Measurements from ENCODE around the gene WNT7A.

WNT7A gene

GRCh38 chr3:13892304-13892703 is 12.4 kb upstream of the WNT7A start:
- Histone ChIP-seq H3K36me3 (ENCODE audit: control insufficient read depth, insufficient read depth, low read length) (no peaks in the 10 kb centered on the region), H3K9me3 (ENCODE audit: control insufficient read depth, low read length) (no peaks in the 10 kb centered on the region), H3K4me1 (ENCODE audit: control insufficient read depth, insufficient read depth, low read length) (peaks cover 12% of the 10 kb centered on the region), H3K9ac (ENCODE audit: low read length) (no peak overlapping the region), H3K4me3 (ENCODE audit: low read length) (no peak overlapping the region), H3K27me3 (ENCODE audit: control insufficient read depth, insufficient read depth, low read length) (no peaks in the 10 kb centered on the region)

DNA sequence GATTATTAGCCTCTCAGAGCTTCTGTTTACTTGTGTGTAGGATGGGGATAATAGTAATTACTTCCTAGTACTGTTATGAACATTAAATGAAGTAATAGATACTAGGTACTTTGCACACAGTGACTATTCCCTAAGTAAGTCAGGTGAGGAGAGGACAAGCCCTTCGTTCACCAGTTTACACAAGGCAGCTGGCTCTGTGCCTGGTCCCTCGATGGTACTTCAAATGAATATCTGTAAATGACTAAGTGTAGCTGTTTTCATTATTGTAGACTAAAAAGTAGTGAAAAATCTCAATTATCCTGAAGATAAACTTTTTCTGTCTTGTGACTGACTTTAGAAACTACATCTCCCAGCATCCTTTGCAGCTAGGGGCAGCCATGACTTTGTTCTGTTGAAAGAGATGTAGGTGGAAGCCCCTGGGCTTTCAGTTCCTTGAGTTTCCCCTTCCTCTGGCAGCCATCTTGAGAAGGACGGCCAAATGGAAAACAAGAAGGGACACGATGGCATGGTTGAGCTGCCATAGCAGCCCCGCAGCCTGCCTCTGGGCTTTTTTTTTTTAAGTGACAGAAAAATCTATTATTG is 11.7 kb upstream of the WNT7A start:
- peaks cover 12% of the 10 kb centered on the region for H3K4me1 ChIP-seq (ENCODE audit: control insufficient read depth, insufficient read depth, low read length)
- H3K36me3 ChIP-seq (ENCODE audit: control insufficient read depth, insufficient read depth, low read length), result no peaks in the 10 kb centered on the region
- H3K27me3 ChIP-seq (ENCODE audit: control insufficient read depth, insufficient read depth, low read length), result no peaks in the 10 kb centered on the region
- no peak overlapping the region for H3K4me3 ChIP-seq (ENCODE audit: low read length)
- no peak overlapping the region for H3K9ac ChIP-seq (ENCODE audit: low read length)
- no peaks in the 10 kb centered on the region for H3K9me3 ChIP-seq (ENCODE audit: control insufficient read depth, low read length)

DNA sequence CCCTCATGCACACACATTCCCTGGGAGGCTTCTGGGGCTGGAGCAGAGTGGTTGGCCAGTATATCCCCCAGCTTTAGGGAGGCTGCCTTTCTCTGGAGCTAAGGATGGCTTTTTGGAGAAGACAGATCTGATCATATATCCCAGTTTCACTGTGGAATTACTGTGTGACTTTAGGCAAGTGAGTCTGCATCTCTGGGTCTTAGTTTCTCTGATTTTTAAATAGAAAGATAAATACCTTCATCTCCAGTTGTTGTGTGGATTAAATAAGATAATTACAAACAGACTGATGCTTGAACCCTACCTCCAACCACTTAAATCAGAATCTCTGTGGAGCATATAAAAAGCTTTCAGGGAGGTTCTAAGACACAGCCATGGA is 11.1 kb upstream of the WNT7A start:
- no peak overlapping the region for H3K9ac ChIP-seq (ENCODE audit: low read length)
- no peaks in the 10 kb centered on the region for H3K9me3 ChIP-seq (ENCODE audit: control insufficient read depth, low read length)
- H3K4me1 ChIP-seq (ENCODE audit: control insufficient read depth, insufficient read depth, low read length), result peaks cover 7% of the 10 kb centered on the region
- H3K27me3 ChIP-seq (ENCODE audit: control insufficient read depth, insufficient read depth, low read length), result no peaks in the 10 kb centered on the region
- no peaks in the 10 kb centered on the region for H3K36me3 ChIP-seq (ENCODE audit: control insufficient read depth, insufficient read depth, low read length)
- no peak overlapping the region for H3K4me3 ChIP-seq (ENCODE audit: low read length)

- no peak overlapping the region for H3K4me3 ChIP-seq (ENCODE audit: low read length)
- no peaks in the 10 kb centered on the region for H3K27me3 ChIP-seq (ENCODE audit: control insufficient read depth, insufficient read depth, low read length)
- H3K4me1 ChIP-seq (ENCODE audit: control insufficient read depth, insufficient read depth, low read length), result peaks cover 4% of the 10 kb centered on the region
- no peak overlapping the region for H3K9ac ChIP-seq (ENCODE audit: low read length)
- H3K9me3 ChIP-seq (ENCODE audit: control insufficient read depth, low read length), result no peaks in the 10 kb centered on the region
- H3K36me3 ChIP-seq (ENCODE audit: control insufficient read depth, insufficient read depth, low read length), result no peaks in the 10 kb centered on the region
Measured at GRCh38 chr3:13890377-13891016, 10.6 kb upstream of the WNT7A start.

DNA sequence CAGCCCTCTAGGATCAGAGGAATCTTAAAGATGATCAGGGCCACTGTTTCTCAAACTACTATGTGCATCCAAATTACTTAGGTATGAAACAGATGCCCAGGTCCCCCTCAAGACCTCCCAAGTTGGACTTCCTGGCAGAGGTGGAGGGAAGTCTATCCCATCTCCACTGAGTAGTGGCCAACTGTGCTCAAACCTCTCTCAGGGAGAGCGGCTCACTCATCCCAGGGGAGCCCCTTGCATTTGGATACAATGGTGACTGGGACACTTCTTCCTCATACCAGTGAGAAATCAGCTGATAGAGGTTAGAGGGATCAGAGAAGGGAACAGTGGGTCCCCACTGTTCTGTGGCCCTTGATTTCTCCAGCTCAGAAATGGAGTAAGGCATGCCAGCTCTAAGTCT is 8.7 kb upstream of the WNT7A start:
- Histone ChIP-seq H3K4me3 (ENCODE audit: low read length) (no peak overlapping the region), H3K27me3 (ENCODE audit: control insufficient read depth, insufficient read depth, low read length) (peaks cover 2% of the 10 kb centered on the region), H3K4me1 (ENCODE audit: control insufficient read depth, insufficient read depth, low read length) (no peaks in the 10 kb centered on the region), H3K9me3 (ENCODE audit: control insufficient read depth, low read length) (no peaks in the 10 kb centered on the region), H3K9ac (ENCODE audit: low read length) (no peak overlapping the region), H3K36me3 (ENCODE audit: control insufficient read depth, insufficient read depth, low read length) (no peaks in the 10 kb centered on the region)

DNA sequence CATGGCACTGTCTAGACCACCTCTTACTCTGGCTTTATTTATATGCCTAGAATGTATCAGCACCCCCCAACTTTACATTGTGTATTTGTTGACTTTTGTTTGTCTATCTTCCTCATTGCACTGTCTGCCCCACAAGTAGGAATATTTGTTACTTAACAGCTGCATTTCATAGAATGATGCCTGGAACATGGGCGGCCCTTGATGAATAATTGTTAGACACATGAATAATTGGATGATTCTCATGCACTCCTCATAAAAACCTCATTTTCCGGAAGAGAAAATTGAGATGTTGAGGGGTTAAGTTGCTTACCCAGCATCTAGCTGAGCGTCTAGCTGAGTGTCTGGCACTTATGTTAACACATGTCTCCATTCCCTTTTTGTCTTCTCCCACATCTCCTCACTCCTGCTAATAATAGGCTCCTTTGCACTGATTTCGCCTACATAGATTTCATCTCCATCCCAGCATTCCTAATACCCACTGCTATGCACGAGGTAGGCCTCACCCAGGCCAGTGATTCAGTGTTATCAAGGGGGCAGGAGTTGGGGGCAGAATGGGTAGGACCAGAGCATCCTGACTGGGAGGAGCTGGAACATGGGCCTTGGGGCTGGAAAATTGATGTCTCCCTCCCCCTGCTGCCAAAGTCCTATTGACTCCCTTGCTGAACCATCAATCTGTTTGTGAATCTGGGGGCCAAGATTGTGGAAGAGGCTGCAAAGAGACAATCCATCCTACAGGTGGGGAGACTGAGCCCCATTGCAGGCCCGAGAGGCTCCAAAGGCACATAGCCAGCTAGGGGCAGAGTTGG is 7.8 kb upstream of the WNT7A start:
- H3K4me1 ChIP-seq (ENCODE audit: control insufficient read depth, insufficient read depth, low read length), result no peaks in the 10 kb centered on the region
- H3K9ac ChIP-seq (ENCODE audit: low read length), result no peak overlapping the region
- H3K9me3 ChIP-seq (ENCODE audit: control insufficient read depth, low read length), result no peaks in the 10 kb centered on the region
- no peaks in the 10 kb centered on the region for H3K36me3 ChIP-seq (ENCODE audit: control insufficient read depth, insufficient read depth, low read length)
- H3K4me3 ChIP-seq (ENCODE audit: low read length), result no peak overlapping the region
- peaks cover 11% of the 10 kb centered on the region for H3K27me3 ChIP-seq (ENCODE audit: control insufficient read depth, insufficient read depth, low read length)

GRCh38 chr3:13886593-13887129 is 6.8 kb upstream of the WNT7A start:
- Histone ChIP-seq H3K4me3 (ENCODE audit: low read length) (no peak overlapping the region), H3K27me3 (ENCODE audit: control insufficient read depth, insufficient read depth, low read length) (peaks cover 20% of the 10 kb centered on the region), H3K4me1 (ENCODE audit: control insufficient read depth, insufficient read depth, low read length) (no peaks in the 10 kb centered on the region), H3K9ac (ENCODE audit: low read length) (no peak overlapping the region), H3K9me3 (ENCODE audit: control insufficient read depth, low read length) (no peaks in the 10 kb centered on the region), H3K36me3 (ENCODE audit: control insufficient read depth, insufficient read depth, low read length) (no peaks in the 10 kb centered on the region)

- Histone ChIP-seq H3K9me3 (ENCODE audit: control insufficient read depth, low read length) (no peaks in the 10 kb centered on the region), H3K27me3 (ENCODE audit: control insufficient read depth, insufficient read depth, low read length) (peaks cover 30% of the 10 kb centered on the region), H3K36me3 (ENCODE audit: control insufficient read depth, insufficient read depth, low read length) (no peaks in the 10 kb centered on the region), H3K9ac (ENCODE audit: low read length) (no peak overlapping the region), H3K4me1 (ENCODE audit: control insufficient read depth, insufficient read depth, low read length) (no peaks in the 10 kb centered on the region), H3K4me3 (ENCODE audit: low read length) (no peak overlapping the region)
Measured at GRCh38 chr3:13885704-13886010, 5.8 kb upstream of the WNT7A start.

GRCh38 chr3:13884851-13885703 is 5.2 kb upstream of the WNT7A start:
- Histone ChIP-seq H3K9me3 (ENCODE audit: control insufficient read depth, low read length) (no peaks in the 10 kb centered on the region), H3K36me3 (ENCODE audit: control insufficient read depth, insufficient read depth, low read length) (no peaks in the 10 kb centered on the region), H3K9ac (ENCODE audit: low read length) (no peak overlapping the region), H3K4me1 (ENCODE audit: control insufficient read depth, insufficient read depth, low read length) (no peaks in the 10 kb centered on the region), H3K27me3 (ENCODE audit: control insufficient read depth, insufficient read depth, low read length) (peaks cover 36% of the 10 kb centered on the region), H3K4me3 (ENCODE audit: low read length) (no peak overlapping the region)

DNA sequence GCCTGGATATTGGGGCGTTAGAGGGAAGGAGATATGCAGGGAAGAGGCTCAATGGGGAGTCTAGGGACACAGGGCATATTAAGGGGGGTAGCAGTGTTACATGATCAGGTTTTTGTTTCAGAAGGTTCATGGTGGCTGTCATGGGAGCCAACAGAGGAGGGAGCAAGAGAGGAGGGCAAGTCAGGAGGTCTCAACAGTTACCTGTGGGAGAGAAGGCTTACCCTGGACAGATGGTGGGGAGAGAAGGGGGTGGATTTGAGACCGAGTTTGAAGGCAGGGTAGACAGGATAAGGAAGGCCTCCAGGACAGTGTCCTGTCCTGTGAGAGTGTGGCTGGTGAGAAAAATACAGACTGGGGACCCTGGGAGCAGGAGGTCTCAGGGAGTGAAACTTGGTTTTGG is 3.8 kb upstream of the WNT7A start:
- no peak overlapping the region for H3K9ac ChIP-seq (ENCODE audit: low read length)
- peaks cover 48% of the 10 kb centered on the region for H3K27me3 ChIP-seq (ENCODE audit: control insufficient read depth, insufficient read depth, low read length)
- no peaks in the 10 kb centered on the region for H3K9me3 ChIP-seq (ENCODE audit: control insufficient read depth, low read length)

DNA sequence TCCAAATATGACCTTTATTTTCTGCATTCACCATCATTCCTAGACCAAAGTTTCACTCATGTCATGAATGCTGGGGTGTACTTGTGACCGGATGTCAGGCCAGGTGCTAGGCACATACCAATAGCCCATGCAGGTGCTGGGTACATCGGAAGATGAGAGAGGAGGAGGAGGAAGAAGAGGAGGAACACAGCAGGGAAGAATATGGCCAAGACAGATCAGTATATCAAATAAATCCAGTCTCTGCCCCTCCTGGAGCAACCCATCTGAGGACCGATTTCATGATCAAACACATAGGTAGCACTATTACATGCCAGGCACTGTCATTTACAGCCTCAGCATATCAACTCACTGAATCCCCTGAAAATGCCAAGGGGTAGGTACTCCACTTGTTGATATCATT is 3.0 kb upstream of the WNT7A start:
- no peak overlapping the region for H3K4me3 ChIP-seq (ENCODE audit: low read length)
- H3K9ac ChIP-seq (ENCODE audit: low read length), result no peak overlapping the region
- peaks cover 8% of the 10 kb centered on the region for H3K4me1 ChIP-seq (ENCODE audit: control insufficient read depth, insufficient read depth, low read length)
- no peaks in the 10 kb centered on the region for H3K36me3 ChIP-seq (ENCODE audit: control insufficient read depth, insufficient read depth, low read length)
- H3K9me3 ChIP-seq (ENCODE audit: control insufficient read depth, low read length), result no peaks in the 10 kb centered on the region
- H3K27me3 ChIP-seq (ENCODE audit: control insufficient read depth, insufficient read depth, low read length), result peaks cover 56% of the 10 kb centered on the region

More for the DNA sequence above, 3.8 kb upstream of the WNT7A start:
- Histone ChIP-seq H3K4me3 (ENCODE audit: low read length) (no peak overlapping the region), H3K36me3 (ENCODE audit: control insufficient read depth, insufficient read depth, low read length) (no peaks in the 10 kb centered on the region), H3K4me1 (ENCODE audit: control insufficient read depth, insufficient read depth, low read length) (peaks cover 8% of the 10 kb centered on the region)

All from mucosa of stomach (tissue), 1 donor.